Neuronal stem cell (in vitro differentiated cells): ENCODE data around the gene ATRN.

Experiments
- DNase-seq: peaks from one replicate; pipeline ENCODE4 v3.0.0-alpha.2; 2013; ENCODE audit warnings: low spot score
- H2AFZ ChIP-seq: one replicate; pipeline ENCODE4 v1.6.1; 2013; ENCODE audit warnings: mild to moderate bottlenecking, low read length, inconsistent platforms
- H2AK5ac ChIP-seq: 2 replicates; pipeline ENCODE4 v1.6.1; 2013; ENCODE audit warnings: low read depth, mild to moderate bottlenecking, inconsistent platforms, low read length, moderate library complexity, mixed read lengths
- H2BK120ac ChIP-seq: 2 replicates; pipeline ENCODE4 v1.6.1; 2013; ENCODE audit warnings: low read depth, mild to moderate bottlenecking, inconsistent platforms, low read length, moderate library complexity, mixed read lengths
- H2BK12ac ChIP-seq: one replicate; pipeline ENCODE4 v1.6.1; 2013; ENCODE audit warnings: low read length, inconsistent platforms
- H2BK15ac ChIP-seq: 2 replicates; pipeline ENCODE4 v1.6.1; 2013; ENCODE audit warnings: mild to moderate bottlenecking, low read length, inconsistent platforms, mixed read lengths
- H2BK5ac ChIP-seq: one replicate; pipeline ENCODE4 v1.6.1; 2013; ENCODE audit warnings: inconsistent platforms, mild to moderate bottlenecking, low read length, moderate library complexity
- H3K14ac ChIP-seq: one replicate; pipeline ENCODE4 v1.6.1; 2013; ENCODE audit warnings: low read length, inconsistent platforms
- H3K18ac ChIP-seq: 2 replicates; pipeline ENCODE4 v1.6.1; 2013; ENCODE audit warnings: low read length, inconsistent platforms
- H3K23ac ChIP-seq: 2 replicates; pipeline ENCODE4 v1.6.1; 2013; ENCODE audit warnings: low read depth, mild to moderate bottlenecking, mixed read lengths, low read length, inconsistent platforms; ENCODE audit not compliant: poor library complexity
- H3K27ac ChIP-seq: replicated peaks from 3 replicates; pipeline ENCODE4 v1.5.1; 2013; ENCODE audit warnings: low read length, inconsistent platforms
- H3K27me3 ChIP-seq, 3 experiments: 2 replicates each; pipeline ENCODE4 v1.6.1; 2013; ENCODE audit warnings: low read length in 3 of 3, mild to moderate bottlenecking in 2 of 3, inconsistent platforms in 1 of 3, low read depth in 1 of 3, mixed read lengths in 1 of 3, moderate library complexity in 1 of 3; ENCODE audit not compliant: control insufficient read depth in 3 of 3, insufficient read depth in 3 of 3
- H3K36me3 ChIP-seq, 2 donors: replicated peaks in 1 of 2; 2 replicates each; pipeline ENCODE4 v1.6.1; 2013; ENCODE audit warnings: low read length in 2 of 2; ENCODE audit not compliant: control insufficient read depth in 2 of 2, insufficient read depth in 2 of 2
- H3K4ac ChIP-seq: 2 replicates; pipeline ENCODE4 v1.6.1; 2013; ENCODE audit warnings: inconsistent platforms, mild to moderate bottlenecking, low read length, moderate library complexity
- H3K4me1 ChIP-seq, 2 donors: 1 replicate in 1 of 2; 2 replicates in 1 of 2; pipeline ENCODE4 v1.6.1; 2013; ENCODE audit warnings: low read length in 2 of 2, low read depth in 1 of 2; ENCODE audit not compliant: control insufficient read depth in 2 of 2, insufficient read depth in 1 of 2
- H3K4me2 ChIP-seq: one replicate; pipeline ENCODE4 v1.6.1; 2013; ENCODE audit warnings: mild to moderate bottlenecking, low read length, inconsistent platforms; ENCODE audit not compliant: insufficient read depth, poor library complexity, severe bottlenecking
- H3K4me3 ChIP-seq, 2 donors: 2 replicates each; pipeline ENCODE4 v1.5.1; 2013; ENCODE audit warnings: low read length in 2 of 2, mild to moderate bottlenecking in 2 of 2, inconsistent platforms in 1 of 2, moderate library complexity in 1 of 2
- H3K79me1 ChIP-seq: one replicate; pipeline ENCODE4 v1.6.1; 2013; ENCODE audit warnings: low read depth, mild to moderate bottlenecking, inconsistent platforms, low read length, moderate library complexity
- H3K9ac ChIP-seq: one replicate; pipeline ENCODE4 v1.6.1; 2013; ENCODE audit warnings: mild to moderate bottlenecking, low read depth, low read length, inconsistent platforms; ENCODE audit not compliant: poor library complexity
- H3K9me3 ChIP-seq, 2 donors: replicated peaks in 1 of 2; 2 replicates each; pipeline versions ENCODE3 to v1.6.1; 2013; ENCODE audit warnings: low read length in 2 of 2, mild to moderate bottlenecking in 2 of 2, inconsistent platforms in 1 of 2, low read depth in 1 of 2, mixed read lengths in 1 of 2, moderate library complexity in 1 of 2; ENCODE audit not compliant: control insufficient read depth in 2 of 2, insufficient read depth in 1 of 2
- H4K8ac ChIP-seq: one replicate; pipeline ENCODE4 v1.6.1; 2013; ENCODE audit warnings: low read depth, mild to moderate bottlenecking, inconsistent platforms, low read length, moderate library complexity
- H4K91ac ChIP-seq: one replicate; pipeline ENCODE4 v1.6.1; 2013; ENCODE audit warnings: low read length, low read depth, mild to moderate bottlenecking, inconsistent platforms; ENCODE audit not compliant: poor library complexity
- WGBS, 2 donors: extraction: QIAGEN DNeasy Blood & Tissue Kit; methylation state at CpG; one replicate each; pipeline ENCODE4 v1.1.7; 2013; ENCODE audit warnings: missing lambda C conversion rate in 2 of 2, mixed read lengths in 1 of 2; ENCODE audit not compliant: insufficient read length in 2 of 2, insufficient replicate concordance in 1 of 2; ENCODE audit errors: extremely low coverage in 2 of 2; 5-methylcytosine and 5-hydroxymethylcytosine counted together

ATRN gene

DNA sequence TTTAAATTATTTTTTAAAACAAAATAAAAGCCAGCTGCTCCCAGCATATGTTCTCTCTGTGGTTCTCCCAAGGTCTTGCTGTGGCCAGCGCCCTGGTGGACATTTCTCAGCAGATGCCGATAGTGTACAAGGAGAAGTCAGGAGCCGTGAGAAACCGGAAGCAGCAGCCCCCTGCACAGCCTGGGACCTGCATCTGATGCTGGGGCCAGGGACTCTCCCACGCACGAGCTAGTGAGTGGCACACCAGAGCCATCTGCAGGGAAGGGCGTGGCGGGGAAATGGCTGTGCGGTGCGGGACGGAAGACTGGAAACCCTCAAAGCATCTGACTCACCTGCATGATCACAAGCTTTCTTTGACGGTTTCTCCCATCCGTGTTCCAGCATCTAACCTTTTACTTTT is 175.8 kb downstream of the ATRN start:
- Histone ChIP-seq H3K9ac (no peak overlapping the region), H3K4ac (no peak overlapping the region), H3K27ac (no peak overlapping the region), H3K27me3 (no peaks in the 10 kb centered on the region), H2BK12ac (no peak overlapping the region), H2AK5ac (no peak overlapping the region), H3K4me1 (peaks cover 2 to 3% of the 10 kb centered on the region in 2 donors), H2BK120ac (no peak overlapping the region), H3K79me1 (no peaks in the 10 kb centered on the region), H2BK15ac (no peak overlapping the region), H3K18ac (no peak overlapping the region), H4K8ac (no peak overlapping the region), H3K4me2 (no peak overlapping the region), H4K91ac (no peak overlapping the region), H3K14ac (no peak overlapping the region), H3K9me3 (no peaks in the 10 kb centered on the region), H2AFZ (no peak overlapping the region), H3K4me3 (no peak overlapping the region), H2BK5ac (no peak overlapping the region), H3K36me3 (peaks cover 2 to 21% of the 10 kb centered on the region in 2 donors), H3K23ac (no peak overlapping the region)
- WGBS, 2 donors, result no CpG with 5 or more reads among the region's 13 CpGs
- DNase-seq, result no peak

DNA sequence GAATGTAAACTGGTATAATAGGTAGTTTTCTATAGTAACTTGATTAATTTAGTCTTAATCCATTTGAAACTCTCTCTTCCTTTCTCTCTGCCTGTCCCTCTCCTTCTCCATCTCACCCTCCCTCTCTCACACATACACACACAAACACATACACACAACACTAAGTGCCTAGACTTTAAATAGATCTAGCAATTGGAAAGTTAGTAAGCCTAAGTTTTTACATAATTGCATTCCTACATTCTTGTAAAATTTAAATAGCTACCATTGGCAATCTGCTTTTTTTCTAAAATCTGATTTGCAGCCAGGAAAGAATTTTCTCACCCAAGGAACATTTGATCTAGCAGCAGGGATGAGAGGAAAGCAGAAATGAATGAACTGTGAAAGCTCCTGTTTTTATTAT is 176.7 kb downstream of the ATRN start:
- no peak overlapping the region for H2AK5ac ChIP-seq
- no peak overlapping the region for H3K4ac ChIP-seq
- peaks cover 2 to 3% of the 10 kb centered on the region in 2 donors for H3K4me1 ChIP-seq
- no peak overlapping the region for H4K8ac ChIP-seq
- no peaks in the 10 kb centered on the region for H3K9me3 ChIP-seq
- H3K27me3 ChIP-seq, result no peaks in the 10 kb centered on the region
- no peak overlapping the region for H2BK15ac ChIP-seq
- no peak overlapping the region for H3K4me2 ChIP-seq
- no peak overlapping the region for H3K4me3 ChIP-seq
- no peak overlapping the region for H3K14ac ChIP-seq
- H3K18ac ChIP-seq, result no peak overlapping the region
- H2BK12ac ChIP-seq, result no peak overlapping the region
- no peak overlapping the region for H2BK5ac ChIP-seq
- no peak overlapping the region for H2BK120ac ChIP-seq
- H4K91ac ChIP-seq, result no peak overlapping the region
- no peak overlapping the region for H3K9ac ChIP-seq
- H2AFZ ChIP-seq, result no peak overlapping the region
- no peak for DNase-seq
- H3K27ac ChIP-seq, result no peak overlapping the region
- H3K23ac ChIP-seq, result no peak overlapping the region
- peaks cover 2 to 21% of the 10 kb centered on the region in 2 donors for H3K36me3 ChIP-seq
- no peaks in the 10 kb centered on the region for H3K79me1 ChIP-seq

DNA sequence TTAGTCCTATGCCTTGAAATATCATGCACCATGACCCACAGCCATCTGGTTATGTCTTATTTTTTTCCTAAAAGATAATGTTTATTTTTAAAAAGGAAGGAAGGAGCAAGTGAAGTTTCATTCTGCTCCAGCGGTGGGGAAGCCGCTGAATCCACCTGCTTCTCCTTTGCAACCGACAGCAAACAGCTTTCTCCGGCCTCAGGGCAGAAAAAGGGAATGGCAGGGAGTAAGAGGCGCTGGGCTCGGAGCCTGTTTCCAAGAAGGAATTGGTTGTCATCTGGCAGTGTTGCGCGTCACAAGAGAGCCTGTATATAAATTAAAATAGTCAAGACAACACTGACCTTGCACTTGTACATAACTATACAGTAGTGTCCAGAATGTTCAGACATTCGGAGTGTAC is 178.1 kb downstream of the ATRN start:
- Histone ChIP-seq H3K9ac (no peak overlapping the region), H4K91ac (no peak overlapping the region), H2BK120ac (no peak overlapping the region), H3K4ac (no peak overlapping the region), H3K4me1 (peaks cover 2 to 4% of the 10 kb centered on the region in 2 donors), H3K27me3 (no peaks in the 10 kb centered on the region), H3K27ac (no peak overlapping the region), H3K18ac (no peak overlapping the region), H2BK12ac (no peak overlapping the region), H3K4me3 (no peak overlapping the region), H3K14ac (no peak overlapping the region), H2AFZ (no peak overlapping the region), H3K4me2 (no peak overlapping the region), H3K79me1 (no peaks in the 10 kb centered on the region), H2BK15ac (no peak overlapping the region), H2AK5ac (no peak overlapping the region), H3K23ac (no peak overlapping the region), H3K36me3 (peaks cover 2 to 21% of the 10 kb centered on the region in 2 donors), H4K8ac (no peak overlapping the region), H2BK5ac (no peak overlapping the region), H3K9me3 (no peaks in the 10 kb centered on the region)
- no peak for DNase-seq
- WGBS, 2 donors, result no CpG with 5 or more reads among the region's 9 CpGs

DNA sequence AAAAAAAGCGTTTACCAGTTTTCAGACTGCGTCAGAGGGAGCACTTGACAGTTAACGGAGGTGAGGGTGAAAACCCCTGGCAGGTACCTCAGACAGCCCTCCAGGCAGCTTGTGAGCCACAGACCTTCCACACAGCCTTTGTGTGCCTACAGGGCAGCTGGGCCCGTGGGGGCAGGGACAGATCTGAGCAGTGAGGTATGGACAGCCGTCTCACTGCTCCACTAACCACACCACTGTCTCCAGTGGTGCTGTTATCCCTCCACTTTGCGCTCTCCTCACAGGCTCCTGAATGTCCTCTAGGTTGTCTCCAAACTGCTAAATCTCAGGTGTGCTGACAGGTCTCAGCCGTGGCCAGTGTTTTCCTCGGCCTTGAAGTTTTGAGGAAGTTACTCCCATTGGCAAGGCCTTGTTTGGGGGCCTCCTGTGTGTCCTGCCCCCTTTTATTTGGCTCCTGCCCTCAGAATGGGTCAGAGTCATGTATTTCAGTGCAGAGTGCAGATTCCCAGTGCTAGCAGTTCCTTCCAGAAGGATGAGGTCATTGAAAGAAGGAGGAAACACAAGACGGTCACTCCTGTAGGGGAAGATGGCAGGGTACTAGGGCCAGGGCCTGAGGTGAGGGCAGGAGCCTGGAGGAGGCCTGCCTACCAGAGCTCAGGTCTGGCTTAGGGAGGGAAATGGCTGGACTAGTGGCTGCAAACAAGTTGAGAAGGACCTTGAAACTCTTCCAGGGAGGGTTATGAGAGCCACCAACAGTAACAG is 180.6 kb downstream of the ATRN start:
- H3K4me3 ChIP-seq, result no peak overlapping the region
- H3K27ac ChIP-seq, result no peak overlapping the region

More for the DNA sequence above, 180.6 kb downstream of the ATRN start:
- H4K91ac ChIP-seq, result no peak overlapping the region
- H2BK120ac ChIP-seq, result no peak overlapping the region
- DNase-seq, result no peak
- no peaks in the 10 kb centered on the region for H3K27me3 ChIP-seq
- H2BK5ac ChIP-seq, result no peak overlapping the region
- H2AFZ ChIP-seq, result no peak overlapping the region
- peak overlapping the region; percentile 65 for H3K9ac ChIP-seq
- H3K14ac ChIP-seq, result no peak overlapping the region
- H2AK5ac ChIP-seq, result no peak overlapping the region
- H3K9me3 ChIP-seq, result no peaks in the 10 kb centered on the region
- no peak overlapping the region for H3K4me2 ChIP-seq
- H2BK12ac ChIP-seq, result no peak overlapping the region
- H3K23ac ChIP-seq, result no peak overlapping the region
- H4K8ac ChIP-seq, result no peak overlapping the region
- peaks cover 2 to 6% of the 10 kb centered on the region in 2 donors for H3K4me1 ChIP-seq
- WGBS, 2 donors, result no CpG with 5 or more reads among the region's 9 CpGs
- no peaks in the 10 kb centered on the region for H3K79me1 ChIP-seq
- no peak overlapping the region for H3K18ac ChIP-seq
- H3K4ac ChIP-seq, result no peak overlapping the region
- no peak overlapping the region for H2BK15ac ChIP-seq
- H3K36me3 ChIP-seq, result peaks cover 0 to 15% of the 10 kb centered on the region in 2 donors
